Spleen (tissue), 7 donors: Measurements from ENCODE around the gene SKAP2.

ENCODE experiments used
- POLR2AphosphoS5 ChIP-seq, 3 donors: sonication (generic); formaldehyde crosslinking; IDR thresholded peaks; one replicate each; pipeline ENCODE4 v1.5.1; 2017; ENCODE audit warnings: antibody characterized with exemption in 3 of 3
- TF ChIP-seq, protein P1 (sequence below), 11 experiments: fragments of 200-600 bp in 7 of 11; fragments of 450-650 bp in 4 of 11; sonication (generic) in 4 of 11; IDR thresholded peaks in 8 of 11; conservative IDR thresholded peaks in 3 of 11; 1 replicate in 7 of 11; 2 replicates in 4 of 11; pipeline versions ENCODE4 v1.4.0 to v1.8.0; 2016 to 2021; ENCODE audit warnings: antibody characterized with exemption in 11 of 11, inconsistent platforms in 4 of 11, mild to moderate bottlenecking in 1 of 11
- donor health status: DM: no; HTN: no; CAD: no; lungs with moderate emphysema.
- donor health status: DM: no; HTN: no; CAD: no.
- donor health status: DM: no; HTN: no; CAD: no.

- no peak for TF ChIP-seq POLR2AphosphoS5 (IDR thresholded peaks at IDR 0.05)
- TF ChIP-seq, protein P1, sequence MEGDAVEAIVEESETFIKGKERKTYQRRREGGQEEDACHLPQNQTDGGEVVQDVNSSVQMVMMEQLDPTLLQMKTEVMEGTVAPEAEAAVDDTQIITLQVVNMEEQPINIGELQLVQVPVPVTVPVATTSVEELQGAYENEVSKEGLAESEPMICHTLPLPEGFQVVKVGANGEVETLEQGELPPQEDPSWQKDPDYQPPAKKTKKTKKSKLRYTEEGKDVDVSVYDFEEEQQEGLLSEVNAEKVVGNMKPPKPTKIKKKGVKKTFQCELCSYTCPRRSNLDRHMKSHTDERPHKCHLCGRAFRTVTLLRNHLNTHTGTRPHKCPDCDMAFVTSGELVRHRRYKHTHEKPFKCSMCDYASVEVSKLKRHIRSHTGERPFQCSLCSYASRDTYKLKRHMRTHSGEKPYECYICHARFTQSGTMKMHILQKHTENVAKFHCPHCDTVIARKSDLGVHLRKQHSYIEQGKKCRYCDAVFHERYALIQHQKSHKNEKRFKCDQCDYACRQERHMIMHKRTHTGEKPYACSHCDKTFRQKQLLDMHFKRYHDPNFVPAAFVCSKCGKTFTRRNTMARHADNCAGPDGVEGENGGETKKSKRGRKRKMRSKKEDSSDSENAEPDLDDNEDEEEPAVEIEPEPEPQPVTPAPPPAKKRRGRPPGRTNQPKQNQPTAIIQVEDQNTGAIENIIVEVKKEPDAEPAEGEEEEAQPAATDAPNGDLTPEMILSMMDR (IDR thresholded peaks at IDR 0.05 in 8 of 11, conservative IDR thresholded peaks at IDR 0.05 in 3 of 11) = no peak
Observed at GRCh38 chr7:26631601-26632000, 232.8 kb downstream of the SKAP2 start.
